Stimulated activated naive CD8-positive, alpha-beta T cell treated with anti-CD3 and anti-CD28 coated beads, Interleukin-15, Interleukin-2, amounts not matched to agents 100 ng/mL and 50 ng/mL, for 24 hours (primary cell): ENCODE measurements around the gene MCF2L2.
"Not testable (repeated sequence)": the region's sequence is repeated elsewhere in the genome, so short reads cannot be mapped to it uniquely, and the experiment has no call there.

Source experiments
- H3K27ac Mint-ChIP-seq: one replicate; pipeline ENCODE4 v1.8.0; 2021; ENCODE audit warnings: mild to moderate bottlenecking, mixed read lengths
- H3K27me3 Mint-ChIP-seq: one replicate; pipeline ENCODE4 v1.8.0; 2021; ENCODE audit warnings: mixed read lengths
- H3K36me3 Mint-ChIP-seq: one replicate; pipeline ENCODE4 v1.8.0; 2021; ENCODE audit warnings: low read depth, mixed read lengths
- H3K4me1 Mint-ChIP-seq: one replicate; pipeline ENCODE4 v1.8.0; 2021; ENCODE audit warnings: low read depth, mixed read lengths
- H3K4me3 Mint-ChIP-seq: one replicate; pipeline ENCODE4 v1.8.0; 2021; ENCODE audit warnings: mild to moderate bottlenecking, mixed read lengths
- H3K9me3 Mint-ChIP-seq: one replicate; pipeline ENCODE4 v1.8.0; 2021; ENCODE audit warnings: mixed read lengths

The MCF2L2 gene, protein sequence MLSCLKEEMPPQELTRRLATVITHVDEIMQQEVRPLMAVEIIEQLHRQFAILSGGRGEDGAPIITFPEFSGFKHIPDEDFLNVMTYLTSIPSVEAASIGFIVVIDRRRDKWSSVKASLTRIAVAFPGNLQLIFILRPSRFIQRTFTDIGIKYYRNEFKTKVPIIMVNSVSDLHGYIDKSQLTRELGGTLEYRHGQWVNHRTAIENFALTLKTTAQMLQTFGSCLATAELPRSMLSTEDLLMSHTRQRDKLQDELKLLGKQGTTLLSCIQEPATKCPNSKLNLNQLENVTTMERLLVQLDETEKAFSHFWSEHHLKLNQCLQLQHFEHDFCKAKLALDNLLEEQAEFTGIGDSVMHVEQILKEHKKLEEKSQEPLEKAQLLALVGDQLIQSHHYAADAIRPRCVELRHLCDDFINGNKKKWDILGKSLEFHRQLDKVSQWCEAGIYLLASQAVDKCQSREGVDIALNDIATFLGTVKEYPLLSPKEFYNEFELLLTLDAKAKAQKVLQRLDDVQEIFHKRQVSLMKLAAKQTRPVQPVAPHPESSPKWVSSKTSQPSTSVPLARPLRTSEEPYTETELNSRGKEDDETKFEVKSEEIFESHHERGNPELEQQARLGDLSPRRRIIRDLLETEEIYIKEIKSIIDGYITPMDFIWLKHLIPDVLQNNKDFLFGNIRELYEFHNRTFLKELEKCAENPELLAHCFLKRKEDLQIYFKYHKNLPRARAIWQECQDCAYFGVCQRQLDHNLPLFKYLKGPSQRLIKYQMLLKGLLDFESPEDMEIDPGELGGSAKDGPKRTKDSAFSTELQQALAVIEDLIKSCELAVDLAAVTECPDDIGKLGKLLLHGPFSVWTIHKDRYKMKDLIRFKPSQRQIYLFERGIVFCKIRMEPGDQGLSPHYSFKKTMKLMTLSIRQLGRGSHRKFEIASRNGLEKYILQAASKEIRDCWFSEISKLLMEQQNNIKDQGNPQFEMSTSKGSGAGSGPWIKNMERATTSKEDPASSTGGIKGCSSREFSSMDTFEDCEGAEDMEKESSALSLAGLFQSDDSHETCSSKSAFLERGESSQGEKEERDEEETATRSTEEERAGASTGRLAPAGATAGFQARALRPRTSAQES

DNA sequence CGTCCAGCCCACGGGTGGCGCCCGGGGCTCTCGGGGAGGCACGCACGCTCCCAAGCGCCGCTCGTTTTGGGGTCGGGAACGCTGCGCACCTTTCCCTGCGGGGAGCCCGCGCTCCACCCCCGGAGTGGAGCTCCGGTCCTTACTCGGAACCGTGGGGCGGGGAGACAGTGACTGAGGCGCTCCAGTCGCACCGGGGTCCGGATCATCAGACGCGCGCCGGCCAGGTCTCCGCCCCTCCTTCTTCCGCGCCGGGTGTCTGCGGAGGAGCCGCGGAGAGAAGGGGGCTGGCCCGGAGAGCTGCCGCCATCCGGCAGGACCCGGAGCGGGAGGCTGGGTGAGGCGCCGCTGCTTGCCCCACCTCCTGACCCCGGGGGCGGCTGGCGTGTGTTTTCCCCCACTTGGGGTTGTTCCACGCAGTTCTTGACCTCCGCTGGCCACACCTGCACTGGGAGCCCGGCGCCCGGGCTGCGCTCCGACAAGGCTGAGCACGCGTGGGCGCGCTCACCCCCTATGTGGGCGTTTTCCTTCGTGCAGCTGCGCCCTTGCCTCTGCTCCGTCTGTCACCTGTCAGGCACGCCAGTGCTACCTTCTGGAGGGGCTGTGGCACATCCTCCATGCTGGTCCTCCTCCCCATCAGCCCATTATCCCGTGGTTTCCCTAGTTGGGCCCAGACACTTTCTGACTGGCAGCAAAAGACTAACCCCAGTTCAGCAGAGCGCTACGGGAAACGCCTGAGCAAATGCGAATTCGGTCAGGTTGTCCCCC lies at the start of gene MCF2L2:
MCF2L2 (minus strand) TSS at position 173 of the 765 bp plus-strand sequence. CDS start 642 bp downstream, outside the sequence.
- Mint-ChIP-seq H3K4me1 (peaks cover 44% of the 10 kb centered on the region), H3K9me3 (no peaks in the 10 kb centered on the region), H3K27ac (peak within 1 kb of the TSS; percentile 72), H3K4me3 (peak within 1 kb of the TSS; percentile 86), H3K27me3 (peaks cover 22% of the 10 kb centered on the region), H3K36me3 (no peaks in the 10 kb centered on the region)

DNA sequence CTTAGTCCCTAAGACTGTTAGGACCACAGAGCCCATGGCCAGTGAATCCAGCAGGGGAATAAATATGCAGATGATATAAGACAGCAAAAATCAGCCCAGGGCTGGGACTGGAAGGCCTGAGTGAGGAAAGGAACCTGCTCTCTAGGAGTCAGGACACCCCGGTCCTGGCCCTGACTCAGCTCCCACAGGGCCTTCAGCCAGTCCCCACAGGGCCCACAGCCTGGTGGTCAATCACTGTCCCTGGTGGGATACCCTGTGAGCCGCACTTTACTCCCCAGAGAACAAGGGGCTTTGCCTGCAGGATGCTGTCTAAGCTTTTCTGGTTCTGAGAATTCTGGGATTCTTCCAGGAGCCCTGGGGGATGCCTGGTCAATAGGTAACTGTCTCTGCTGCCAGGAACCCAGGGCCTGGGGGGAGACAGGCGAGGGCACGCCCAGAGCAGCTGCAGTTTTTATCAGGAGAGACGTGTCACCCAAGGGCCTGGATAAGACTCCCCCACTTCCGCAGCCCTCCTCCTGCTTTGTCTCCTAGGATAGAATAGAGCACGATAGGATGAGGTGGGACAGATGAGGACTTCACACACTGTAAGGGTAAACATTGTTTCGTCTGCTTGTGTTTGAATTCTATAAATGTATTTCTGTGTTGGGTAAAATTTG lies 49.5 kb upstream of the MCF2L2 start:
- no peaks in the 10 kb centered on the region for H3K36me3 Mint-ChIP-seq
- no peaks in the 10 kb centered on the region for H3K9me3 Mint-ChIP-seq
- no peak overlapping the region for H3K4me3 Mint-ChIP-seq
- H3K27me3 Mint-ChIP-seq: no peaks in the 10 kb centered on the region
- H3K27ac Mint-ChIP-seq: no peak overlapping the region
- peaks cover 3% of the 10 kb centered on the region for H3K4me1 Mint-ChIP-seq

DNA sequence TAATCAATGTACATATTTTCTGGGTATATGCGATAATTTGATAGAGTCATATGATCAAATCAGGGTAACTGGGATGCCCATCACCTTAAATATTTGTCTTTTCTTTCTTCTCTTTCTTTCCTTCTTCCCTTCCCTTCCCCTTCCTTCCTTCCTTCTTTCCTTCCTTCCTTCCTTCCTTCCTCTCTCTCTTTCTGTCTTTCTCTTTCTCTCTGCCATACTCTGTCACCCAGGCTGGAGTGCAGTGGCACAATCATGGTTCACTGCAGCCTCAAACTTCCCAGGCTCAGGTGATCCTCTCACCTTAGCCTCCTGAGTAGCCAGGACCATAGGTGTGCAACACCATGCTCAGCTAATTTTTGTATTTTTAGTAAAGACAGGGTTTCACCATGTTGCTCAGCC lies 47.3 kb upstream of the MCF2L2 start:
- H3K27me3 Mint-ChIP-seq, H3K9me3 Mint-ChIP-seq, H3K4me3 Mint-ChIP-seq, H3K4me1 Mint-ChIP-seq, H3K27ac Mint-ChIP-seq, H3K36me3 Mint-ChIP-seq: not testable (repeated sequence)

DNA sequence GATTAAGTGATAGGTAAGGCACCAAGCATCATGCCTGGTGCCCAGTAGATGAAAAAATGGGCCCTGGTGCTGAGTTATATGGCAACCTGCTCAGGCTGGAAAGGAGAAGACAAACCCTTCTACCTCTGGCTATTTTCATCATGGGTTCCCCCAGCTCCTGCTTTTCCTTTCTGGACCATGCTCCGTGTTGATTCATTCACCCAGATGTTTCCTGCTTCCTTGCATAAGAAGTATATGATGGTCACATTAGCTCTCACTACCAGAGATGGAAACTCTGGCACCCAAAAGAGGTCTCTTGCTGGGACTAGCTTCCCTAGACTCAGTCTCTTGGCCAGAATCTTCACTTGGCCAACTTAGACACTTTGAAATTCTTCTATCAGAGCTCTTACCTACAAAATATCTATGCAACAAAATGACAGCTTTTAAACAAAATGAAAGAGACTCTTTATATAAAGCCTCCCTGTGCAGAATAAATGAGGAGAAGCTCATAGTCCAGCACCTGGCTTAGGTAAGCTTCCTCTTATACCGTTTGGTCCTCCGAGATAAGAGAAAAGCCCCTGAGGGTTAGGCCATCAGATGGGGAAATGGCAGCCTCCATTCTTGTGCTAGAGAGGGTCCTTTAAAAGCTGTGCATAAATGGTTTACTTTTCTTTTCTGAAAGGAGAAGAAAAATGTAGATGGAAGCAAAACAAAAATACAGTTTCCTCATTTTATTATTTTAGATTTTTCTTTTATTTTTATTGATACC lies 46.8 kb upstream of the MCF2L2 start:
- Mint-ChIP-seq H3K4me3 (no peak overlapping the region), H3K27me3 (no peaks in the 10 kb centered on the region), H3K36me3 (no peaks in the 10 kb centered on the region), H3K9me3 (no peaks in the 10 kb centered on the region), H3K27ac (no peak overlapping the region), H3K4me1 (peaks cover 2% of the 10 kb centered on the region)

DNA sequence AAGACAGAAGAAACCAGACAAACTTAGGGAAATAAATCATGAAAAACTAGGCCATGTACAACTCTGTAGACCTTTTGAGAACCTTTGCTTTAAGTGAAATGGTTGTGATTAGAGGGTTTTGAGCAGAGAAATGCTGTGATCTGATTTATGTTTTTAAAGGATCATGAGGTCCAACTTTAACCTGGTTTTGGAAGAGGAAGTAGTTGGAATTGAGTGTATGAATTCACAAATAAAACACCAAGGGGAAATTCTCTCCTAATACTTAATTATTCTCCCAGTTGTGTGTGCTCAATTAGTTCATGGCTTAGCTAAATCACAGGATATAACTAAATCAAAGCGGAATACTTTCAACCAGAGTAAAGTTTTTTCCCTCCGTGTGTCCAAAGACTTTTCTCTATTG lies 45.5 kb upstream of the MCF2L2 start:
- peaks cover 13% of the 10 kb centered on the region for H3K4me1 Mint-ChIP-seq
- H3K4me3 Mint-ChIP-seq: no peak overlapping the region
- no peak overlapping the region for H3K27ac Mint-ChIP-seq
- no peaks in the 10 kb centered on the region for H3K36me3 Mint-ChIP-seq
- no peaks in the 10 kb centered on the region for H3K27me3 Mint-ChIP-seq
- H3K9me3 Mint-ChIP-seq: no peaks in the 10 kb centered on the region

DNA sequence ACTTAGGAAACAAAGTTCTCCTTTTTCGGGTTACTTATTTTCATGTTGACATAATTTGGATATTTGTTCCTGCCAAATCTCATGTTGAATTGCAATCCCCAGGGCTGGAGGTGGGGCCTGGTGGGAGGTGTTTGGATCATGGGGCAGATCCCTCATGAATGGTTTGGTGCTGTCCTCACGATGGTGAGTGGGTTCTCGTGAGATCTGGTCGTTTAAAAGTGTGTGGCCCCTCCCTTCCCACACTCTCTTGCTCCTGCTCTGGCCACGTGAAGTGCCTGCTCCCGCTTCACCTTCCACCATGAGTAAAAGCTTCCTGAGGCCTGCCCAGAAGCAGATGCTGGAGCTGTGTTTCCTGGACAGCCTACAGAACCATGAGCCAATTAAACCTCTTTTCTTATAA lies 43.7 kb upstream of the MCF2L2 start:
- Mint-ChIP-seq H3K27ac (no peak overlapping the region), H3K4me1 (peaks cover 25% of the 10 kb centered on the region), H3K4me3 (no peak overlapping the region), H3K9me3 (no peaks in the 10 kb centered on the region), H3K27me3 (no peaks in the 10 kb centered on the region), H3K36me3 (no peaks in the 10 kb centered on the region)

DNA sequence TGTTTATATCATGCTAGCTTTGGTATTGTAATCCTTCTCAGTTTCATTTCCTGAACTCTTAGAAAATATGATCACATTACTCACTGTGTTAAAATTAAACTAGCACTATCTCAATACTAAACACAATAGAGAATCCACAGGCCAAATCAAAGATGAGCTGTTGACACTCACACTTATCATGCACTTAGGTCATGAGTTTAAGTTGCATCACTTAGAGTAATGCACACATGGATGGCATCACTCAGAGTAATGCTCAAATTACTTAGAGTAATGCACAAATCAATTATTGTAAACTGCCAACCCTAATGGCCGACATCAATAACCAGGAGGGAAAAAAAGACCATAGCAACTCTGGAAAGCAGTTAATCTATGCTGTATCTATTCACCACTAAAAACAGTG lies 40.0 kb upstream of the MCF2L2 start:
- H3K9me3 Mint-ChIP-seq: no peaks in the 10 kb centered on the region
- H3K27ac Mint-ChIP-seq: peak overlapping the region; percentile 50
- H3K36me3 Mint-ChIP-seq: no peaks in the 10 kb centered on the region
- H3K4me3 Mint-ChIP-seq: no peak overlapping the region
- peaks cover 25% of the 10 kb centered on the region for H3K4me1 Mint-ChIP-seq
- no peaks in the 10 kb centered on the region for H3K27me3 Mint-ChIP-seq

DNA sequence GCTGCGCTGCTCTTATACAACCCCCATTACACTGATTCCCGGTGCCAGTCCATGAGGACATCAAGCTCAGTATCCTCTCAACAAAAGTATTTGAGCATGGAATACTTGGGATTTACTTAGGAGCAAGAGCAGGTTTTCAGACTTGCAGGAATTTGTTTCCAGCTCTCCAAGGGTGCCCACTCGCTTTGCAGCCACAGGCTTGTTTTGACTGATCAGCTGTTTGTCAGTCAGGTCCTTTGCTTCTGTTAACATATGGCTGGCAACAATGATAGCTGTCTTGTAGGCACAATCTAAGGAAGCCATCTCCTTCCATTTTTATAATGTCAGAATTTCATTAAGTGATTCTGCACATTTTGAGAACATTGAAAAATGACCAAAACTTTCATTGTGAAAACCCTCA lies 38.2 kb upstream of the MCF2L2 start:
- Mint-ChIP-seq H3K9me3 (no peaks in the 10 kb centered on the region), H3K4me3 (no peak overlapping the region), H3K4me1 (peaks cover 25% of the 10 kb centered on the region), H3K27me3 (no peaks in the 10 kb centered on the region), H3K36me3 (no peaks in the 10 kb centered on the region), H3K27ac (no peak overlapping the region)

DNA sequence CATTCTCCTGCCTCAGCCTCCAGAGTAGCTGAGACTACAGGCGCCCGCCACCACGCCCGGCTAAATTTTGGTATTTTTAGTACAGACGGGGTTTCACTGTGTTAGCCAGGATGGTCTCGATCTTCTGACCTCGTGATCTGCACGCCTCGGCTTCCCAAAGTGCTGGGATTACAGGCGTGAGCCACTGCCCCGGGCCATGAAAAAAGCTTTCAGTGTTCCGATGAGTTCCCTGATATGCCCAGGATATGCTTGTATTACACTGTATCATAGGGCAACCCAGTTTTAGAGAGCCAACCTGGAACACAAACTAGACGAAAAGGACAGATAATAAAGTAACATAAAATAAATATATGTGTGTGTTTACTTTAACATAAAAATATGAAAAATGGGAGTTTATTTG lies 37.3 kb upstream of the MCF2L2 start:
- peaks cover 25% of the 10 kb centered on the region for H3K4me1 Mint-ChIP-seq
- H3K27me3 Mint-ChIP-seq, H3K36me3 Mint-ChIP-seq, H3K27ac Mint-ChIP-seq, H3K9me3 Mint-ChIP-seq, H3K4me3 Mint-ChIP-seq: not testable (repeated sequence)

DNA sequence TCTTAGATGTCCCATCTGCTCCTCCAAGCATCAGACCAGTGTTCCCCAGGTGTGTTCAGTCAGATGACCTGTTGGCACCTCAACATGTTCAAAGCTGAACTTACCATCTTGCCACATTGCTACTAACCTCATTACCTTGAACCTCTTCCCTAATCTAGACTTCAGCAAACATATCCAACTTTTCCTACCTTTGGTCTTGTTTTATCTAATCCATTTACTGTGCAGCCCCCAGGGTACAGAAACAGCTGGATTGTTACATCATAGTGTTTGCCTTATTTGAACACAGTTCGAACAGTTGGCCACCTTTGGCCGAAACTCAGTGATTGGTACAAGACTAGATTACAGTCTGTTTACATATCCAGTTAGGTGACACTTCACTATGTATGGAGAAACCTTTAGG lies 36.1 kb upstream of the MCF2L2 start:
- no peaks in the 10 kb centered on the region for H3K36me3 Mint-ChIP-seq
- H3K4me3 Mint-ChIP-seq: no peak overlapping the region
- H3K4me1 Mint-ChIP-seq: peaks cover 18% of the 10 kb centered on the region
- H3K27me3 Mint-ChIP-seq: no peaks in the 10 kb centered on the region
- peaks cover 4% of the 10 kb centered on the region for H3K9me3 Mint-ChIP-seq
- no peak overlapping the region for H3K27ac Mint-ChIP-seq

DNA sequence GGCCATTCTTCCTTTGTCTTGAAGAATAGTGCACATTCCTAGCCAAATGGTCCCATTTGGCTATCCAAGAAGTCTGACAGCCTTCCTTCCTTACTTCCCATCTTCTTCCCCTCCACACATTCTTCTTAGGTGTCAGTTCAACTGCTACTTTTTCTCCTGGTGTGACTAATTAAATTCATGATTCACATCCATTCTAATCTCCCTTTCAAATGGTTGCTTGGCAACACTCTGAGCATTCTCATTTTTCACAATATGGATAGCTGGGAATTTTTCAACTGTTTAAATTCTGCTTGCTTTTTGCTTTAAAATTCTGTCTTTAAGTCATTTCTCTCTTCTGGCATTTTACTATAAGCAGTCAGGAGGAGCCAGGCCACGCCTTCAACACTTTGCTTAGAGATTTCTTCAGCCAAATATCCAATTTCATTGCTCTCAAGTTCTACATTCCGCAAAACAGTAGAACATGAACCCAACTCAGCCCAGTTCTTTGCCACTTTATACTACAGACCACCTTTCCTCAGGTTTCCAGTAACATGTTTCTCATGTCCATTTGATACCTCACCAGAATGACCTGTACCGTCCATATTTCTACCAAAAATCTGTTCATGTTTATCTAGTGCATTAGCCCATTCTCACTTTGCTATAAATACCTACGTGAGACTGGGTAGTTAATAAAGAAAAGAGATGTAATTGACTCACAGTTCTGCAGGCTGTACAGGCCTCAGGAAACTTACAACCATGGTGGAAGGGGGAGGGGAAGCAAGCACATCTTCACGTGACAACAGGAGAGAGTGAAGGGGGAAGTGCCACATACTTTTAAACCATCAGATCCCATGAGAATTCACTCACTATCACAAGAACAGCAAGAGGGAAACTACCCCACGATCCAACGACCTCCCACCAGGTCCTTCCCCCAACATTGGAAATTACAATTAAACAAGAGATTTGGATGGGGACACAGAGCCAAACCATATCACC lies 31.9 kb upstream of the MCF2L2 start:
- no peaks in the 10 kb centered on the region for H3K4me1 Mint-ChIP-seq
- H3K36me3 Mint-ChIP-seq: no peaks in the 10 kb centered on the region
- H3K27me3 Mint-ChIP-seq: no peaks in the 10 kb centered on the region
- H3K4me3 Mint-ChIP-seq: no peak overlapping the region
- H3K27ac Mint-ChIP-seq: no peak overlapping the region
- H3K9me3 Mint-ChIP-seq: peaks cover 4% of the 10 kb centered on the region

DNA sequence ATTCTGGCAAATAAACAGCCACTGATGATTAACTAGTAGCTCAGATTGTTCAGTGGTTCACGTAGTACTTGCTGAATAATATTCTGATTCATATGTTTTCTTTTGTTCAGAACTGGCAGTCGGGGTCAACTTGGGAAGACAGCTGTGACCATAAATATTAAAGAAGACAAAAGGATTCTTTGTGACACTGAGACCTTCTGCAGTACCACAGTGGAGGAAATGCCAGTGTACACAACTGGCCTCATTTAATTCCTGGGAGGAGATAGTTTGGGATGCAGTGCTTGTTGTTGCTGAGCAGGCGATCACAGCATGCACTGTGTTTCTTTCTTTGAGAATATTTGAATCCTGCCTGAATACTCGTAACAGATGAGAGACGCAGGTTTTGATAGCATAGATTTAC lies 26.7 kb upstream of the MCF2L2 start:
- H3K27ac Mint-ChIP-seq: no peak overlapping the region
- H3K27me3 Mint-ChIP-seq: no peaks in the 10 kb centered on the region
- H3K4me3 Mint-ChIP-seq: no peak overlapping the region
- H3K36me3 Mint-ChIP-seq: peaks cover 10% of the 10 kb centered on the region
- H3K4me1 Mint-ChIP-seq: no peaks in the 10 kb centered on the region
- H3K9me3 Mint-ChIP-seq: no peaks in the 10 kb centered on the region

DNA sequence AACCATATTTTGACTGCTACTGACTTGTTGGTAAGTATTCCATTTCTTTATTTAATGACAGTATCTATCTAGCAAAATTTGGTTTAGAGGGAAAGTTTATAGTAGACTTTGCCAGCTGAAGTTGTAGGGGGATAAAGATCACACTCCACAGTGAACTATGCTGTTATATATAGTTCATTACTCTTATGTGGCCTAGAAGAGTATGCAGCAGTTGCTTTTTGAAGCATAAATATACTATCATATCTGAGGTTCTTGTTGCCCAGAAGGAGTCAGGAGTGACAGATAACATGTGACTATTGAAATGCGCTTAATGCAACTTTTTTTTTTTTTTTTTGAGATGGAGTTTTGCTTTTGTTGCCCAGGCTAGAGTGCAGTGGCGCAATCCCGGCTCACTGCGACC lies 25.6 kb upstream of the MCF2L2 start:
- Mint-ChIP-seq H3K27me3 (no peaks in the 10 kb centered on the region), H3K4me1 (peaks cover under 1% of the 10 kb centered on the region), H3K4me3 (no peak overlapping the region), H3K9me3 (no peaks in the 10 kb centered on the region), H3K27ac (no peak overlapping the region), H3K36me3 (peaks cover 10% of the 10 kb centered on the region)
